ENCODE measurements around the gene SWAP70. TPM values are rescaled to one million over a fixed set of nuclear protein-coding genes. Genes with fewer than 3 reads are reported as not detected.
A peak's percentile ranks its signal among the peaks of the same experiment; 100 is the strongest.

The SWAP70 gene
- total RNA-seq, 1 donor from 2014 or later: 50.1 TPM

GRCh38 chr11:9722023-9722422, 58.1 kb downstream of the SWAP70 start:
- no peak overlapping the region for H3K27ac ChIP-seq
- ATAC-seq (no peak), DNase-seq (no peak)
- H3K27me3 ChIP-seq (ENCODE audit: low read depth): no peaks in the 10 kb centered on the region
- no peak overlapping the region for H3K4me3 ChIP-seq
- intact Hi-C loops (cut with DNase I): no loop called here
- H3K9me3 ChIP-seq: no peaks in the 10 kb centered on the region
- TF ChIP-seq CTCF (IDR thresholded peaks at IDR 0.05): no peak
- peaks cover 38% of the 10 kb centered on the region for H3K4me1 ChIP-seq
- peaks cover 13% of the 10 kb centered on the region for H3K36me3 ChIP-seq

- ATAC-seq (no peak), DNase-seq (no peak)
- no peak for TF ChIP-seq CTCF (IDR thresholded peaks at IDR 0.05)
- Histone ChIP-seq H3K36me3 (peaks cover 15% of the 10 kb centered on the region), H3K27ac (no peak overlapping the region), H3K4me1 (peaks cover 30% of the 10 kb centered on the region), H3K4me3 (no peak overlapping the region), H3K9me3 (no peaks in the 10 kb centered on the region), H3K27me3 (ENCODE audit: low read depth) (no peaks in the 10 kb centered on the region)
- intact Hi-C loops (cut with DNase I): no loop called here
Observed at GRCh38 chr11:9722893-9723292, 59.0 kb downstream of the SWAP70 start.

- ATAC-seq (peak; percentile 42 to 88), DNase-seq (no peak)
- no peak overlapping the region for H3K27ac ChIP-seq
Observed at GRCh38 chr11:9726321-9727022, 62.6 kb downstream of the SWAP70 start.

DNA sequence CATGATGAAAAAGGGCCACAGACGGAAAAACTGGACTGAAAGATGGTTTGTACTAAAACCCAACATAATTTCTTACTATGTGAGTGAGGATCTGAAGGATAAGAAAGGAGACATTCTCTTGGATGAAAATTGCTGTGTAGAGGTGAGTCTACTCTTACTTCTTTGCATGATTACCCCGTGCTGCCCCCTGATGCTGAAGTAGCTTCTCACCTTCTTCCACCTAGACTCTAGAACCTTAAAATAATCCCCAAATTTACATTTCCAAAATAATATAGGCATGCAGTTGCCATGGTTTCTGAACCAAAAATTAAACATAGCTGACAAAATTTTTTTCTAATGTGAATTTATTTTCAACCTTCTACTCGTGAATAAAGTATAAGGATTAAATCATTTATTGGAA, 64.2 kb downstream of the SWAP70 start:
- no peak overlapping the region for H3K4me3 ChIP-seq
- ATAC-seq (no peak), DNase-seq (no peak)
- no peak for TF ChIP-seq CTCF (IDR thresholded peaks at IDR 0.05)
- intact Hi-C loops (cut with DNase I): no loop called here
- no peak overlapping the region for H3K27ac ChIP-seq
- no peaks in the 10 kb centered on the region for H3K4me1 ChIP-seq
- no peaks in the 10 kb centered on the region for H3K9me3 ChIP-seq
- peaks cover 54% of the 10 kb centered on the region for H3K36me3 ChIP-seq
- no peaks in the 10 kb centered on the region for H3K27me3 ChIP-seq (ENCODE audit: low read depth)

More at GRCh38 chr11:9726321-9727022, 62.6 kb downstream of the SWAP70 start:
- no peaks in the 10 kb centered on the region for H3K27me3 ChIP-seq (ENCODE audit: low read depth)
- no peak overlapping the region for H3K4me3 ChIP-seq
- intact Hi-C loops (cut with DNase I): no loop called here
- H3K4me1 ChIP-seq: peaks cover 3% of the 10 kb centered on the region
- no peaks in the 10 kb centered on the region for H3K9me3 ChIP-seq
- H3K36me3 ChIP-seq: peaks cover 43% of the 10 kb centered on the region
- no peak for TF ChIP-seq CTCF (IDR thresholded peaks at IDR 0.05)

DNA sequence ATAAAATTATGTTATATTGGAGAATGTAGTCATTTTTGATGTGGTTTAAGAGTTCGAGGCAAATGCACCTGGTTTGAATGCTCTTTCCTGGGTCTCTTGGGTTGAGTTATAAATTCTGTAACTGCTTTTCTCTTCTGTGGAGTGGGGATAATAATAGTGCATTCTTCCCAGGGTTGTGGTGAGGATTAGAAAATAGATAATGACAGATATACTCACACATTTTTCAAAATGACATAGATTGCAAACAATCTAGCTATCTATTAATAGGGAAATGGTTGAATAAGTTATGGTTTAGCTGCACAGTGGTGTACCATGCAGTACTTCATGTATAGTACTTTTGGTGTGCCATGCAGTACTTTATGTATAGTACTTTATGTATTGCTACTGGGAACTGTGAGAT, 67.4 kb downstream of the SWAP70 start:
- Histone ChIP-seq H3K4me1 (no peaks in the 10 kb centered on the region), H3K27me3 (ENCODE audit: low read depth) (no peaks in the 10 kb centered on the region), H3K36me3 (peaks cover 65% of the 10 kb centered on the region), H3K27ac (no peak overlapping the region), H3K4me3 (no peak overlapping the region), H3K9me3 (no peaks in the 10 kb centered on the region)
- ATAC-seq: no peak
- TF ChIP-seq CTCF (IDR thresholded peaks at IDR 0.05): no peak
- DNase-seq: no peak
- intact Hi-C loops (cut with DNase I): no loop called here

Data from lower lobe of right lung (tissue), 2 donors.